Esophagus muscularis mucosa (tissue), 3 donors: ENCODE data around the gene HOXB5.

Experiments
- CTCF ChIP-seq, 3 experiments: fragments of 200-600 bp in 2 of 3; fragments of 450-650 bp in 1 of 3; sonication (generic) in 2 of 3; IDR thresholded peaks; one replicate each; pipeline ENCODE4 v1.5.1; 2017 to 2019; ENCODE audit warnings: antibody characterized with exemption in 3 of 3, mild to moderate bottlenecking in 2 of 3, moderate library complexity in 1 of 3
- POLR2A ChIP-seq: fragments of 450-650 bp; IDR thresholded peaks from one replicate; pipeline ENCODE4 v1.6.1; 2017; ENCODE audit warnings: antibody characterized with exemption, moderate library complexity, mild to moderate bottlenecking, low read depth

DNA sequence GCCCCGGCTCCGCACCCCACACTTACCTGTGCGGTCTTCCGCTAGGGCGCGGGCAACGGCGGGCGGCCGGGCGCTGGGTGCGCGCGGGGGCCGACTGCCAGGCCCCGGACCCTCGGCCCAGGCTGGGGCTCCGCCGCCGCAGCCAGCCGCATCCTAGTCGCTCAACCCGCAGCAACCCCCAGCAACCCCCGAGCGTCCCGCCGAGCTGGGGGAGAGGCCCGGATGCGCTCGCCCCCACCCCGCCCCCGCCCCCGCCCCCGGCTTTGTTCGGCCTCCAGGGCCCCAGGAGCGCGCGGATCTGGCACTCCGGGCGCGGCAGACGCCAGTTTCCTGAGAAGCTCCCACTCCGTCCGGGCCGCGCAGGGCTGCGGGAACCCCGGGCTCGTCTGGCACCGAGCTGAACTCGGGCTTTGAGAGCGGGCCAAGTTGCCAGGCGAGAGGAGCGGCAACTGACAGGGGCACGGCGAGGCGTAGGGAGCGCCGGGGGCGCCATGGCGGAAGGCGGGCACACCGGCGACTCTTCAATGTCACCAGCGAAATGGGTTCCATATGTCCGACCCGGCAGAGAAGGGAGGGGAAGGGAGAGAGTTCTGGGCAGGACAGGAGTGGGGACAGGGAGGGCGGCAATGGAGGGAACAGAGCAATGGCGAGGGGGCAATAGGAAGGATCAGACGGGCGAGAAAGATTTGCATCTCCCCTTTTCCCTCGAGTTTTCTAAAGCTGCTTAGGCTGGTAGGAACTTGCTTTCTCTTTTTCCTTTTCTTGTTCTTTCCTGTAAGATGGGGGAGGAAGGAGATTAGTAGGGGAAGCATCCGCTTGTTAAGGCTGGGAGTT is 29.2 kb downstream of the HOXB5 start:
- TF ChIP-seq CTCF (IDR thresholded peaks at IDR 0.05): no peak
- TF ChIP-seq POLR2A: no peak
